ENCODE data around the gene KRT81.
"Not testable (repeated sequence)": the region's sequence is repeated elsewhere in the genome, so short reads cannot be mapped to it uniquely, and the experiment has no call there.

KRT81 gene

GRCh38 chr12:52262286-52262685, 29.0 kb downstream of the KRT81 start:
- no peaks in the 10 kb centered on the region for H3K36me3 ChIP-seq (ENCODE audit: control insufficient read depth in 2 of 2, insufficient read depth in 2 of 2, low read length in 2 of 2)
- no peaks in the 10 kb centered on the region for H3K9me3 ChIP-seq (ENCODE audit: control insufficient read depth in 2 of 2, low read length in 2 of 2)
- H3K4me3 ChIP-seq (ENCODE audit: low read length in 2 of 2): no peak overlapping the region
- no peak overlapping the region for H3K9ac ChIP-seq (ENCODE audit: low read depth in 1 of 2, low read length in 2 of 2)
- peaks cover 0 to 2% of the 10 kb centered on the region in 2 donors for H3K4me1 ChIP-seq (ENCODE audit: control insufficient read depth in 2 of 2, insufficient read depth in 2 of 2, low read length in 2 of 2)
- peaks cover 8 to 15% of the 10 kb centered on the region in 2 donors for H3K27me3 ChIP-seq (ENCODE audit: control insufficient read depth in 2 of 2, insufficient read depth in 2 of 2, low read length in 2 of 2)
- no peak overlapping the region for H3K27ac ChIP-seq (ENCODE audit: low read depth in 2 of 2, low read length in 2 of 2)

- peaks cover 20 to 25% of the 10 kb centered on the region in 2 donors for H3K27me3 ChIP-seq (ENCODE audit: control insufficient read depth in 2 of 2, insufficient read depth in 2 of 2, low read length in 2 of 2)
- H3K36me3 ChIP-seq (ENCODE audit: control insufficient read depth in 2 of 2, insufficient read depth in 2 of 2, low read length in 2 of 2): no peaks in the 10 kb centered on the region
- peaks cover 0 to 2% of the 10 kb centered on the region in 2 donors for H3K4me1 ChIP-seq (ENCODE audit: control insufficient read depth in 2 of 2, insufficient read depth in 2 of 2, low read length in 2 of 2)
- H3K9me3 ChIP-seq (ENCODE audit: control insufficient read depth in 2 of 2, low read length in 2 of 2): no peaks in the 10 kb centered on the region
- no peak overlapping the region for H3K4me3 ChIP-seq (ENCODE audit: low read length in 2 of 2)
- H3K9ac ChIP-seq (ENCODE audit: low read depth in 1 of 2, low read length in 2 of 2): no peak overlapping the region
- H3K27ac ChIP-seq (ENCODE audit: low read depth in 2 of 2, low read length in 2 of 2): no peak overlapping the region
Measured at GRCh38 chr12:52261208-52261484, 30.2 kb downstream of the KRT81 start.

- no peak overlapping the region for H3K27ac ChIP-seq (ENCODE audit: low read depth in 2 of 2, low read length in 2 of 2)
- no peaks in the 10 kb centered on the region for H3K36me3 ChIP-seq (ENCODE audit: control insufficient read depth in 2 of 2, insufficient read depth in 2 of 2, low read length in 2 of 2)
- H3K27me3 ChIP-seq (ENCODE audit: control insufficient read depth in 2 of 2, insufficient read depth in 2 of 2, low read length in 2 of 2): peaks cover 22 to 28% of the 10 kb centered on the region in 2 donors
- no peaks in the 10 kb centered on the region for H3K9me3 ChIP-seq (ENCODE audit: control insufficient read depth in 2 of 2, low read length in 2 of 2)
- no peak overlapping the region for H3K4me3 ChIP-seq (ENCODE audit: low read length in 2 of 2)
- peaks cover 0 to 2% of the 10 kb centered on the region in 2 donors for H3K4me1 ChIP-seq (ENCODE audit: control insufficient read depth in 2 of 2, insufficient read depth in 2 of 2, low read length in 2 of 2)
- no peak overlapping the region for H3K9ac ChIP-seq (ENCODE audit: low read depth in 1 of 2, low read length in 2 of 2)
Measured at GRCh38 chr12:52260361-52261207, 30.8 kb downstream of the KRT81 start.

- Histone ChIP-seq H3K9me3 (ENCODE audit: control insufficient read depth in 2 of 2, low read length in 2 of 2) (no peaks in the 10 kb centered on the region), H3K27ac (ENCODE audit: low read depth in 2 of 2, low read length in 2 of 2) (no peak overlapping the region), H3K4me3 (ENCODE audit: low read length in 2 of 2) (no peak overlapping the region), H3K4me1 (ENCODE audit: control insufficient read depth in 2 of 2, insufficient read depth in 2 of 2, low read length in 2 of 2) (peaks cover 0 to 2% of the 10 kb centered on the region in 2 donors), H3K36me3 (ENCODE audit: control insufficient read depth in 2 of 2, insufficient read depth in 2 of 2, low read length in 2 of 2) (no peaks in the 10 kb centered on the region), H3K9ac (ENCODE audit: low read depth in 1 of 2, low read length in 2 of 2) (no peak overlapping the region), H3K27me3 (ENCODE audit: control insufficient read depth in 2 of 2, insufficient read depth in 2 of 2, low read length in 2 of 2) (peaks cover 24 to 28% of the 10 kb centered on the region in 2 donors)
Measured at GRCh38 chr12:52259657-52260243, 31.6 kb downstream of the KRT81 start.

- Histone ChIP-seq H3K4me1 (ENCODE audit: control insufficient read depth in 2 of 2, insufficient read depth in 2 of 2, low read length in 2 of 2) (peaks cover 0 to 2% of the 10 kb centered on the region in 2 donors), H3K27ac (ENCODE audit: low read depth in 2 of 2, low read length in 2 of 2) (no peak overlapping the region), H3K36me3 (ENCODE audit: control insufficient read depth in 2 of 2, insufficient read depth in 2 of 2, low read length in 2 of 2) (no peaks in the 10 kb centered on the region), H3K9ac (ENCODE audit: low read depth in 1 of 2, low read length in 2 of 2) (no peak overlapping the region), H3K27me3 (ENCODE audit: control insufficient read depth in 2 of 2, insufficient read depth in 2 of 2, low read length in 2 of 2) (peaks cover 24 to 28% of the 10 kb centered on the region in 2 donors), H3K4me3 (ENCODE audit: low read length in 2 of 2) (no peak overlapping the region), H3K9me3 (ENCODE audit: control insufficient read depth in 2 of 2, low read length in 2 of 2) (no peaks in the 10 kb centered on the region)
Measured at GRCh38 chr12:52258335-52258901, 32.9 kb downstream of the KRT81 start.

- not testable (repeated sequence) for H3K9ac ChIP-seq (ENCODE audit: low read depth in 1 of 2, low read length in 2 of 2); H3K4me1 ChIP-seq (ENCODE audit: control insufficient read depth in 2 of 2, insufficient read depth in 2 of 2, low read length in 2 of 2); H3K27ac ChIP-seq (ENCODE audit: low read depth in 2 of 2, low read length in 2 of 2); H3K36me3 ChIP-seq (ENCODE audit: control insufficient read depth in 2 of 2, insufficient read depth in 2 of 2, low read length in 2 of 2); H3K9me3 ChIP-seq (ENCODE audit: control insufficient read depth in 2 of 2, low read length in 2 of 2); H3K4me3 ChIP-seq (ENCODE audit: low read length in 2 of 2)
- H3K27me3 ChIP-seq (ENCODE audit: control insufficient read depth in 2 of 2, insufficient read depth in 2 of 2, low read length in 2 of 2): peaks cover 24 to 28% of the 10 kb centered on the region in 2 donors
Measured at GRCh38 chr12:52257922-52258321, 33.4 kb downstream of the KRT81 start.

GRCh38 chr12:52257074-52257551, 34.2 kb downstream of the KRT81 start:
- Histone ChIP-seq H3K4me1 (ENCODE audit: control insufficient read depth in 2 of 2, insufficient read depth in 2 of 2, low read length in 2 of 2) (peaks cover 0 to 2% of the 10 kb centered on the region in 2 donors), H3K27ac (ENCODE audit: low read depth in 2 of 2, low read length in 2 of 2) (no peak overlapping the region), H3K36me3 (ENCODE audit: control insufficient read depth in 2 of 2, insufficient read depth in 2 of 2, low read length in 2 of 2) (no peaks in the 10 kb centered on the region), H3K9me3 (ENCODE audit: control insufficient read depth in 2 of 2, low read length in 2 of 2) (no peaks in the 10 kb centered on the region), H3K9ac (ENCODE audit: low read depth in 1 of 2, low read length in 2 of 2) (no peak overlapping the region), H3K4me3 (ENCODE audit: low read length in 2 of 2) (no peak overlapping the region), H3K27me3 (ENCODE audit: control insufficient read depth in 2 of 2, insufficient read depth in 2 of 2, low read length in 2 of 2) (peaks cover 24 to 28% of the 10 kb centered on the region in 2 donors)

GRCh38 chr12:52256584-52256935, 34.8 kb downstream of the KRT81 start:
- Histone ChIP-seq H3K27me3 (ENCODE audit: control insufficient read depth in 2 of 2, insufficient read depth in 2 of 2, low read length in 2 of 2) (peaks cover 24 to 28% of the 10 kb centered on the region in 2 donors), H3K36me3 (ENCODE audit: control insufficient read depth in 2 of 2, insufficient read depth in 2 of 2, low read length in 2 of 2) (no peaks in the 10 kb centered on the region), H3K9me3 (ENCODE audit: control insufficient read depth in 2 of 2, low read length in 2 of 2) (no peaks in the 10 kb centered on the region), H3K9ac (ENCODE audit: low read depth in 1 of 2, low read length in 2 of 2) (no peak overlapping the region), H3K27ac (ENCODE audit: low read depth in 2 of 2, low read length in 2 of 2) (no peak overlapping the region), H3K4me3 (ENCODE audit: low read length in 2 of 2) (no peak overlapping the region), H3K4me1 (ENCODE audit: control insufficient read depth in 2 of 2, insufficient read depth in 2 of 2, low read length in 2 of 2) (peaks cover 0 to 2% of the 10 kb centered on the region in 2 donors)

- H3K9me3 ChIP-seq (ENCODE audit: control insufficient read depth in 2 of 2, low read length in 2 of 2): no peaks in the 10 kb centered on the region
- H3K4me3 ChIP-seq (ENCODE audit: low read length in 2 of 2): no peak overlapping the region
- no peaks in the 10 kb centered on the region for H3K36me3 ChIP-seq (ENCODE audit: control insufficient read depth in 2 of 2, insufficient read depth in 2 of 2, low read length in 2 of 2)
- H3K27me3 ChIP-seq (ENCODE audit: control insufficient read depth in 2 of 2, insufficient read depth in 2 of 2, low read length in 2 of 2): peaks cover 24 to 28% of the 10 kb centered on the region in 2 donors
- no peak overlapping the region for H3K27ac ChIP-seq (ENCODE audit: low read depth in 2 of 2, low read length in 2 of 2)
- H3K4me1 ChIP-seq (ENCODE audit: control insufficient read depth in 2 of 2, insufficient read depth in 2 of 2, low read length in 2 of 2): peaks cover 0 to 2% of the 10 kb centered on the region in 2 donors
- no peak overlapping the region for H3K9ac ChIP-seq (ENCODE audit: low read depth in 1 of 2, low read length in 2 of 2)
Measured at GRCh38 chr12:52255926-52256583, 35.3 kb downstream of the KRT81 start.
